ENCODE data around the gene HDAC4. TPM values are rescaled to one million over a fixed set of nuclear protein-coding genes. Genes with fewer than 3 reads are reported as not detected.
A peak's percentile ranks its signal among the peaks of the same experiment; 100 is the strongest.

The HDAC4 gene
- total and polyA plus RNA-seq, 9 donors, result 10.1 to 17.6 (median 13.3) TPM

GRCh38 chr2:239225371-239225851, 175.4 kb downstream of the HDAC4 start:
- DNase-seq, result no peak
- H3K9me3 ChIP-seq (replicated peaks; ENCODE audit: control insufficient read depth, low read depth, low read length), result no peaks in the 10 kb centered on the region
- H3K27ac ChIP-seq (ENCODE audit: low read length), result peak overlapping the region; percentile 67
- 73% methylated on average over 4 of the region's 13 CpGs for WGBS (ENCODE audit: insufficient coverage)
- H3K4me1 ChIP-seq (ENCODE audit: control insufficient read depth, insufficient read depth, low read length), result peaks cover 79% of the 10 kb centered on the region
- no peaks in the 10 kb centered on the region for H3K27me3 ChIP-seq (ENCODE audit: control insufficient read depth, insufficient read depth, low read length)
- H3K4me3 ChIP-seq (ENCODE audit: low read length), result no peak overlapping the region
- H3K36me3 ChIP-seq (ENCODE audit: control insufficient read depth, insufficient read depth, low read length), result no peaks in the 10 kb centered on the region

- Histone ChIP-seq H3K4me1 (ENCODE audit: control insufficient read depth, insufficient read depth, low read length) (peaks cover 76% of the 10 kb centered on the region), H3K36me3 (ENCODE audit: control insufficient read depth, insufficient read depth, low read length) (no peaks in the 10 kb centered on the region), H3K4me3 (ENCODE audit: low read length) (no peak overlapping the region), H3K9me3 (replicated peaks; ENCODE audit: control insufficient read depth, low read depth, low read length) (no peaks in the 10 kb centered on the region), H3K27ac (ENCODE audit: low read length) (peak overlapping the region; percentile 95), H3K27me3 (ENCODE audit: control insufficient read depth, insufficient read depth, low read length) (no peaks in the 10 kb centered on the region)
- DNase-seq, result no peak
- WGBS (ENCODE audit: insufficient coverage), result no CpG with 5 or more reads among the region's 2 CpGs
Measured at GRCh38 chr2:239224955-239225354, 175.9 kb downstream of the HDAC4 start.

GRCh38 chr2:239224199-239224570, 176.6 kb downstream of the HDAC4 start:
- Histone ChIP-seq H3K4me3 (ENCODE audit: low read length) (no peak overlapping the region), H3K9me3 (replicated peaks; ENCODE audit: control insufficient read depth, low read depth, low read length) (no peaks in the 10 kb centered on the region), H3K27me3 (ENCODE audit: control insufficient read depth, insufficient read depth, low read length) (no peaks in the 10 kb centered on the region), H3K4me1 (ENCODE audit: control insufficient read depth, insufficient read depth, low read length) (peaks cover 74% of the 10 kb centered on the region), H3K27ac (ENCODE audit: low read length) (peak overlapping the region; percentile 95), H3K36me3 (ENCODE audit: control insufficient read depth, insufficient read depth, low read length) (no peaks in the 10 kb centered on the region)
- 59% methylated on average over 13 of the region's 13 CpGs for WGBS (ENCODE audit: insufficient coverage)
- DNase-seq, result no peak

GRCh38 chr2:239223310-239224198, 177.3 kb downstream of the HDAC4 start:
- peaks cover 74% of the 10 kb centered on the region for H3K4me1 ChIP-seq (ENCODE audit: control insufficient read depth, insufficient read depth, low read length)

GRCh38 chr2:239222706-239223309, 178.0 kb downstream of the HDAC4 start:
- peak; percentile 83 for DNase-seq
- Histone ChIP-seq H3K36me3 (ENCODE audit: control insufficient read depth, insufficient read depth, low read length) (no peaks in the 10 kb centered on the region), H3K27me3 (ENCODE audit: control insufficient read depth, insufficient read depth, low read length) (no peaks in the 10 kb centered on the region), H3K27ac (ENCODE audit: low read length) (peak overlapping the region; percentile 95), H3K4me1 (ENCODE audit: control insufficient read depth, insufficient read depth, low read length) (peaks cover 67% of the 10 kb centered on the region), H3K9me3 (replicated peaks; ENCODE audit: control insufficient read depth, low read depth, low read length) (no peaks in the 10 kb centered on the region), H3K4me3 (ENCODE audit: low read length) (no peak overlapping the region)
- whole genome bisulfite sequencing (ENCODE audit: insufficient coverage), result 25% methylated on average over 4 of the region's 10 CpGs

More at GRCh38 chr2:239223310-239224198, 177.3 kb downstream of the HDAC4 start:
- Histone ChIP-seq H3K36me3 (ENCODE audit: control insufficient read depth, insufficient read depth, low read length) (no peaks in the 10 kb centered on the region), H3K27ac (ENCODE audit: low read length) (peak overlapping the region; percentile 95), H3K27me3 (ENCODE audit: control insufficient read depth, insufficient read depth, low read length) (no peaks in the 10 kb centered on the region), H3K9me3 (replicated peaks; ENCODE audit: control insufficient read depth, low read depth, low read length) (no peaks in the 10 kb centered on the region), H3K4me3 (ENCODE audit: low read length) (no peak overlapping the region)
- WGBS (ENCODE audit: insufficient coverage), result 52% methylated on average over 18 of the region's 24 CpGs
- peak; percentile 94 for DNase-seq

GRCh38 chr2:239222312-239222660, 178.5 kb downstream of the HDAC4 start:
- Histone ChIP-seq H3K4me1 (ENCODE audit: control insufficient read depth, insufficient read depth, low read length) (peaks cover 62% of the 10 kb centered on the region), H3K27ac (ENCODE audit: low read length) (peak overlapping the region; percentile 95), H3K4me3 (ENCODE audit: low read length) (no peak overlapping the region), H3K36me3 (ENCODE audit: control insufficient read depth, insufficient read depth, low read length) (no peaks in the 10 kb centered on the region), H3K27me3 (ENCODE audit: control insufficient read depth, insufficient read depth, low read length) (no peaks in the 10 kb centered on the region), H3K9me3 (replicated peaks; ENCODE audit: control insufficient read depth, low read depth, low read length) (no peaks in the 10 kb centered on the region)
- peak; percentile 81 for DNase-seq
- WGBS (ENCODE audit: insufficient coverage), result no CpG with 5 or more reads among the region's 2 CpGs

GRCh38 chr2:239220981-239221396, 179.8 kb downstream of the HDAC4 start:
- H3K9me3 ChIP-seq (replicated peaks; ENCODE audit: control insufficient read depth, low read depth, low read length), result no peaks in the 10 kb centered on the region
- peaks cover 51% of the 10 kb centered on the region for H3K4me1 ChIP-seq (ENCODE audit: control insufficient read depth, insufficient read depth, low read length)
- 100% methylated on average over 2 of the region's 15 CpGs for WGBS (ENCODE audit: insufficient coverage)

GRCh38 chr2:239220341-239220740, 180.5 kb downstream of the HDAC4 start:
- Histone ChIP-seq H3K36me3 (ENCODE audit: control insufficient read depth, insufficient read depth, low read length) (no peaks in the 10 kb centered on the region), H3K27ac (ENCODE audit: low read length) (no peak overlapping the region), H3K4me1 (ENCODE audit: control insufficient read depth, insufficient read depth, low read length) (peaks cover 45% of the 10 kb centered on the region), H3K27me3 (ENCODE audit: control insufficient read depth, insufficient read depth, low read length) (no peaks in the 10 kb centered on the region), H3K9me3 (replicated peaks; ENCODE audit: control insufficient read depth, low read depth, low read length) (no peaks in the 10 kb centered on the region), H3K4me3 (ENCODE audit: low read length) (no peak overlapping the region)
- WGBS (ENCODE audit: insufficient coverage), result 94% methylated on average over 2 of the region's 9 CpGs
- DNase-seq, result no peak

More at GRCh38 chr2:239220981-239221396, 179.8 kb downstream of the HDAC4 start:
- H3K4me3 ChIP-seq (ENCODE audit: low read length), result no peak overlapping the region
- H3K27ac ChIP-seq (ENCODE audit: low read length), result peak overlapping the region; percentile 95
- no peaks in the 10 kb centered on the region for H3K36me3 ChIP-seq (ENCODE audit: control insufficient read depth, insufficient read depth, low read length)
- DNase-seq, result no peak
- H3K27me3 ChIP-seq (ENCODE audit: control insufficient read depth, insufficient read depth, low read length), result no peaks in the 10 kb centered on the region

- H3K27me3 ChIP-seq (ENCODE audit: control insufficient read depth, insufficient read depth, low read length), result no peaks in the 10 kb centered on the region
- no peak overlapping the region for H3K4me3 ChIP-seq (ENCODE audit: low read length)
- peaks cover 35% of the 10 kb centered on the region for H3K4me1 ChIP-seq (ENCODE audit: control insufficient read depth, insufficient read depth, low read length)
- H3K36me3 ChIP-seq (ENCODE audit: control insufficient read depth, insufficient read depth, low read length), result no peaks in the 10 kb centered on the region
- DNase-seq, result no peak
- no peaks in the 10 kb centered on the region for H3K9me3 ChIP-seq (replicated peaks; ENCODE audit: control insufficient read depth, low read depth, low read length)
- H3K27ac ChIP-seq (ENCODE audit: low read length), result no peak overlapping the region
- WGBS (ENCODE audit: insufficient coverage), result 100% methylated on average over 3 of the region's 17 CpGs
Measured at GRCh38 chr2:239216614-239217273, 184.1 kb downstream of the HDAC4 start.

Measured in muscle of leg (tissue), 11 donors.